ENCODE results near the gene ACOT8.

The ACOT8 gene

DNA sequence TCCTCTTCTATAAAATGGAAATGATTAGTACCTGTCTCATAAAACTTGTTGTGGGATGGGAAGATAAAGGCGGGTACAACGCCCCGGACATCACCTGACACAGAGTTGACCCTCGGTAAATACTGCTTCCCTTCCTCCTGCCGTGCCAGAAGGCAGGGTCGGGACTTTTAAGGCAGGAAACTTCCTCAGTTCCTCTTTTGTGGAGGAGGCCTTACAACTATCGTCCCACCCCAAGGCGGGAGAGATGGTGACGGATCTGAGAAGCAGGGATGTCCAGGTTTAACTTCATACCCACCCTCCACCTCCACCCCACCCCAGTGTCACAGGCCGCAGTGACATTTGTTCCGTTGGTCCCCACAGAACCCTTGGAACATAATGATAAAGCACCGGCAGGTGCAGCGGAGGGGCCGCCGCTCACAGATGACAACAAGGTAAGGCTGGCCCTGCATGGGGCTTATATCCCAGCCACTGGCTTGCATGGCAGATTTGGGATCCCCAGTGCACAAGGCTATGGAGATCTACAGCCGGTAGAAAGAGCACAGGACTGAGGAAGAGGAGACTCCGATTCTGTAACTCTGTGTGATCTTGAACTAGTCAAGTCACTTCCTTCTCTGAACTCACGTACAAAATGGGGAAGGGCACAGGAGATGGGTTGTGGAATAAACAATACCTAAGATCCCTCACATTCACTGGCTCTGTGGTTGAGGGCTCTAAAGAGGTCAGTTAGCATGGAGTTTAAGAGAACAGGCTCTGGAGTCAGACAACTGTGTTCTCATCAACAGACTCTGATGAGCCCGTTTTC lies 64.7 kb downstream of the ACOT8 start:
- DNase-seq (ENCODE audit: low spot score): no peak
